GM06990 (cell line): Measurements from ENCODE around the gene AKAP12.
"Not testable (repeated sequence)": the region's sequence is repeated elsewhere in the genome, so short reads cannot be mapped to it uniquely, and the experiment has no call there.

Experiments used
- DNase-seq: peaks from one replicate; pipeline ENCODE4 v3.0.0-alpha.2; 2011; ENCODE audit not compliant: insufficient read length; ENCODE audit errors: extremely low read depth
- H3K27me3 ChIP-seq: replicated peaks from 2 replicates; pipeline ENCODE4 v1.6.0; 2011; ENCODE audit warnings: low read length; ENCODE audit not compliant: control insufficient read depth, insufficient read depth
- H3K36me3 ChIP-seq: 2 replicates; pipeline ENCODE4 v1.5.1; 2011; ENCODE audit warnings: low read length; ENCODE audit not compliant: control insufficient read depth, insufficient read depth
- H3K4me3 ChIP-seq: replicated peaks from 2 replicates; pipeline ENCODE4 v1.5.1; 2011; ENCODE audit warnings: low read depth, mild to moderate bottlenecking, control low read depth, low read length
- TF ChIP-seq, protein P1 (sequence below): IDR thresholded peaks from 2 replicates; pipeline ENCODE4 v1.5.1; 2011; ENCODE audit warnings: low read length, control low read depth, mild to moderate bottlenecking, inconsistent platforms; ENCODE audit not compliant: insufficient read depth, poor library complexity, severe bottlenecking

The AKAP12 gene

GRCh38 chr6:151350442-151351145, 110.8 kb downstream of the AKAP12 start:
- Histone ChIP-seq H3K27me3 (no peaks in the 10 kb centered on the region), H3K36me3 (no peaks in the 10 kb centered on the region), H3K4me3 (no peak overlapping the region)
- TF ChIP-seq, protein P1, sequence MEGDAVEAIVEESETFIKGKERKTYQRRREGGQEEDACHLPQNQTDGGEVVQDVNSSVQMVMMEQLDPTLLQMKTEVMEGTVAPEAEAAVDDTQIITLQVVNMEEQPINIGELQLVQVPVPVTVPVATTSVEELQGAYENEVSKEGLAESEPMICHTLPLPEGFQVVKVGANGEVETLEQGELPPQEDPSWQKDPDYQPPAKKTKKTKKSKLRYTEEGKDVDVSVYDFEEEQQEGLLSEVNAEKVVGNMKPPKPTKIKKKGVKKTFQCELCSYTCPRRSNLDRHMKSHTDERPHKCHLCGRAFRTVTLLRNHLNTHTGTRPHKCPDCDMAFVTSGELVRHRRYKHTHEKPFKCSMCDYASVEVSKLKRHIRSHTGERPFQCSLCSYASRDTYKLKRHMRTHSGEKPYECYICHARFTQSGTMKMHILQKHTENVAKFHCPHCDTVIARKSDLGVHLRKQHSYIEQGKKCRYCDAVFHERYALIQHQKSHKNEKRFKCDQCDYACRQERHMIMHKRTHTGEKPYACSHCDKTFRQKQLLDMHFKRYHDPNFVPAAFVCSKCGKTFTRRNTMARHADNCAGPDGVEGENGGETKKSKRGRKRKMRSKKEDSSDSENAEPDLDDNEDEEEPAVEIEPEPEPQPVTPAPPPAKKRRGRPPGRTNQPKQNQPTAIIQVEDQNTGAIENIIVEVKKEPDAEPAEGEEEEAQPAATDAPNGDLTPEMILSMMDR = no peak
- DNase-seq = no peak

DNA sequence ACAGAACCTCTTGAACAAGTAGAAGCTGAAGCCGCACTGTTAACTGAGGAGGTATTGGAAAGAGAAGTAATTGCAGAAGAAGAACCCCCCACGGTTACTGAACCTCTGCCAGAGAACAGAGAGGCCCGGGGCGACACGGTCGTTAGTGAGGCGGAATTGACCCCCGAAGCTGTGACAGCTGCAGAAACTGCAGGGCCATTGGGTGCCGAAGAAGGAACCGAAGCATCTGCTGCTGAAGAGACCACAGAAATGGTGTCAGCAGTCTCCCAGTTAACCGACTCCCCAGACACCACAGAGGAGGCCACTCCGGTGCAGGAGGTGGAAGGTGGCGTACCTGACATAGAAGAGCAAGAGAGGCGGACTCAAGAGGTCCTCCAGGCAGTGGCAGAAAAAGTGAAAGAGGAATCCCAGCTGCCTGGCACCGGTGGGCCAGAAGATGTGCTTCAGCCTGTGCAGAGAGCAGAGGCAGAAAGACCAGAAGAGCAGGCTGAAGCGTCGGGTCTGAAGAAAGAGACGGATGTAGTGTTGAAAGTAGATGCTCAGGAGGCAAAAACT, 111.5 kb downstream of the AKAP12 start:
- H3K36me3 ChIP-seq = no peaks in the 10 kb centered on the region
- no peak overlapping the region for H3K4me3 ChIP-seq
- no peaks in the 10 kb centered on the region for H3K27me3 ChIP-seq
- DNase-seq = no peak
- TF ChIP-seq, protein P1 = no peak

GRCh38 chr6:151351731-151352130, 112.0 kb downstream of the AKAP12 start:
- TF ChIP-seq, protein P1 = no peak
- H3K36me3 ChIP-seq = no peaks in the 10 kb centered on the region
- no peaks in the 10 kb centered on the region for H3K27me3 ChIP-seq
- no peak for DNase-seq
- H3K4me3 ChIP-seq = no peak overlapping the region

DNA sequence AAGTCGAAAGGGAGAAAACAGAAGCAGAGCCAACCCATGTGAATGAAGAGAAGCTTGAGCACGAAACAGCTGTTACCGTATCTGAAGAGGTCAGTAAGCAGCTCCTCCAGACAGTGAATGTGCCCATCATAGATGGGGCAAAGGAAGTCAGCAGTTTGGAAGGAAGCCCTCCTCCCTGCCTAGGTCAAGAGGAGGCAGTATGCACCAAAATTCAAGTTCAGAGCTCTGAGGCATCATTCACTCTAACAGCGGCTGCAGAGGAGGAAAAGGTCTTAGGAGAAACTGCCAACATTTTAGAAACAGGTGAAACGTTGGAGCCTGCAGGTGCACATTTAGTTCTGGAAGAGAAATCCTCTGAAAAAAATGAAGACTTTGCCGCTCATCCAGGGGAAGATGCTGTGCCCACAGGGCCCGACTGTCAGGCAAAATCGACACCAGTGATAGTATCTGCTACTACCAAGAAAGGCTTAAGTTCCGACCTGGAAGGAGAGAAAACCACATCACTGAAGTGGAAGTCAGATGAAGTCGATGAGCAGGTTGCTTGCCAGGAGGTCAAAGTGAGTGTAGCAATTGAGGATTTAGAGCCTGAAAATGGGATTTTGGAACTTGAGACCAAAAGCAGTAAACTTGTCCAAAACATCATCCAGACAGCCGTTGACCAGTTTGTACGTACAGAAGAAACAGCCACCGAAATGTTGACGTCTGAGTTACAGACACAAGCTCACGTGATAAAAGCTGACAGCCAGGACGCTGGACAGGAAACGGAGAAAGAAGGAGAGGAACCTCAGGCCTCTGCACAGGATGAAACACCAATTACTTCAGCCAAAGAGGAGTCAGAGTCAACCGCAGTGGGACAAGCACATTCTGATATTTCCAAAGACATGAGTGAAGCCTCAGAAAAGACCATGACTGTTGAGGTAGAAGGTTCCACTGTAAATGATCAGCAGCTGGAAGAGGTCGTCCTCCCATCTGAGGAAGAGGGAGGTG, 112.9 kb downstream of the AKAP12 start:
- H3K36me3 ChIP-seq = no peaks in the 10 kb centered on the region
- TF ChIP-seq, protein P1 = no peak
- H3K27me3 ChIP-seq = no peaks in the 10 kb centered on the region
- DNase-seq = no peak
- no peak overlapping the region for H3K4me3 ChIP-seq

- H3K36me3 ChIP-seq = no peaks in the 10 kb centered on the region
- no peaks in the 10 kb centered on the region for H3K27me3 ChIP-seq
- TF ChIP-seq, protein P1 = no peak
- DNase-seq = no peak
- H3K4me3 ChIP-seq = no peak overlapping the region
These were observed 114.0 kb downstream of the AKAP12 start for GRCh38 chr6:151353795-151354194.

GRCh38 chr6:151356983-151357382, 117.2 kb downstream of the AKAP12 start:
- H3K36me3 ChIP-seq, H3K4me3 ChIP-seq: not testable (repeated sequence)

More at GRCh38 chr6:151356983-151357382, 117.2 kb downstream of the AKAP12 start:
- not testable (repeated sequence) for DNase-seq, H3K27me3 ChIP-seq
